Stimulated activated effector memory CD8-positive, alpha-beta T cell treated with anti-CD3 and anti-CD28 coated beads, Interleukin-12 subunit alpha, Interleukin-12 subunit beta, amount 100 ng/mL, for 72 hours (primary cell): ENCODE results near the gene PHACTR2.

ENCODE experiments used
- ATAC-seq: fragments of 150-1000 bp; cut with Tn5 transposase; 2 replicates; pipeline ENCODE4 v1.10.0; 2021
- DNase-seq, 2 donors: peaks; one replicate each; pipeline ENCODE4 v3.0.0; 2021 to 2022; ENCODE audit warnings: low spot score in 2 of 2
- H3K27ac Mint-ChIP-seq: one replicate; pipeline ENCODE4 v1.8.0; 2022; ENCODE audit warnings: mild to moderate bottlenecking, mixed read lengths
- H3K36me3 Mint-ChIP-seq: one replicate; pipeline ENCODE4 v1.8.0; 2022; ENCODE audit warnings: mild to moderate bottlenecking, mixed read lengths
- H3K4me1 Mint-ChIP-seq: one replicate; pipeline ENCODE4 v1.8.0; 2022; ENCODE audit warnings: mixed read lengths
- H3K4me3 Mint-ChIP-seq: one replicate; pipeline ENCODE4 v1.8.0; 2022; ENCODE audit warnings: mild to moderate bottlenecking, mixed read lengths
- H3K9me3 Mint-ChIP-seq: one replicate; pipeline ENCODE4 v1.8.0; 2022; ENCODE audit warnings: mixed read lengths

Gene PHACTR2

GRCh38 chr6:143877584-143878271 lies 200.0 kb downstream of the PHACTR2 start:
- no peak overlapping the region for H3K4me3 Mint-ChIP-seq
- H3K27ac Mint-ChIP-seq = no peak overlapping the region
- H3K9me3 Mint-ChIP-seq = no peaks in the 10 kb centered on the region
- no peaks in the 10 kb centered on the region for H3K36me3 Mint-ChIP-seq
- H3K4me1 Mint-ChIP-seq = peaks cover 20% of the 10 kb centered on the region
- ATAC-seq (peak; percentile 96), DNase-seq (no peak)

GRCh38 chr6:143878272-143878760 lies 200.6 kb downstream of the PHACTR2 start:
- DNase-seq (no peak), ATAC-seq (no peak)
- Mint-ChIP-seq H3K9me3 (no peaks in the 10 kb centered on the region), H3K36me3 (no peaks in the 10 kb centered on the region), H3K4me1 (peaks cover 14% of the 10 kb centered on the region), H3K4me3 (no peak overlapping the region), H3K27ac (no peak overlapping the region)

- peaks cover 9% of the 10 kb centered on the region for H3K4me1 Mint-ChIP-seq
- no peaks in the 10 kb centered on the region for H3K36me3 Mint-ChIP-seq
- DNase-seq (no peak), ATAC-seq (no peak)
- no peak overlapping the region for H3K27ac Mint-ChIP-seq
- H3K9me3 Mint-ChIP-seq = no peaks in the 10 kb centered on the region
- no peak overlapping the region for H3K4me3 Mint-ChIP-seq
These were observed 202.6 kb downstream of the PHACTR2 start for GRCh38 chr6:143880412-143880811.
